Aorta (tissue), 5 donors: ENCODE results near the gene LRRC61. TPM values are rescaled to one million over a fixed set of nuclear protein-coding genes. Genes with fewer than 3 reads are reported as not detected.
"Not testable (repeated sequence)": the region's sequence is repeated elsewhere in the genome, so short reads cannot be mapped to it uniquely, and the experiment has no call there.

Experiments used
- ATAC-seq: fragments of 200-7000 bp; cut with Tn5 transposase; one replicate; pipeline ENCODE4 v1.9.1; 2022; ENCODE audit warnings: moderate library complexity; ENCODE audit not compliant: low FRiP score
- DNase-seq, 2 donors: peaks; one replicate each; pipeline ENCODE4 v3.0.0-alpha.2; 2020
- H3K27ac ChIP-seq, 2 donors: one replicate each; pipeline ENCODE4 v1.5.1; 2013; ENCODE audit warnings: low read length in 2 of 2, mild to moderate bottlenecking in 2 of 2, moderate library complexity in 2 of 2, control low read depth in 1 of 2, inconsistent platforms in 1 of 2, low read depth in 1 of 2
- H3K27me3 ChIP-seq, 2 donors: one replicate each; pipeline ENCODE4 v1.6.1; 2013; ENCODE audit warnings: control low read depth in 1 of 2, low read length in 1 of 2, mild to moderate bottlenecking in 1 of 2, moderate library complexity in 1 of 2; ENCODE audit not compliant: insufficient read depth in 2 of 2, control insufficient read depth in 1 of 2
- H3K36me3 ChIP-seq, 2 donors: one replicate each; pipeline ENCODE4 v1.6.1; 2013; ENCODE audit warnings: control low read depth in 1 of 2, low read length in 1 of 2, mild to moderate bottlenecking in 1 of 2; ENCODE audit not compliant: insufficient read depth in 2 of 2, control insufficient read depth in 1 of 2
- H3K4me1 ChIP-seq, 2 donors: one replicate each; pipeline ENCODE4 v1.6.1; 2013; ENCODE audit warnings: low read length in 2 of 2, control low read depth in 1 of 2, mild to moderate bottlenecking in 1 of 2, moderate library complexity in 1 of 2; ENCODE audit not compliant: insufficient read depth in 2 of 2, control insufficient read depth in 1 of 2
- H3K4me3 ChIP-seq, 2 donors: one replicate each; pipeline ENCODE4 v1.5.1; 2013; ENCODE audit warnings: low read length in 2 of 2, control low read depth in 1 of 2, mild to moderate bottlenecking in 1 of 2
- H3K9me3 ChIP-seq: one replicate; pipeline ENCODE4 v1.6.1; 2013; ENCODE audit warnings: mild to moderate bottlenecking, low read length; ENCODE audit not compliant: control insufficient read depth
- WGBS, 2 donors: extraction: QIAGEN DNeasy Blood & Tissue Kit; methylation state at CpG; one replicate each; pipeline ENCODE4 v1.1.7; 2013; 5-methylcytosine and 5-hydroxymethylcytosine counted together
- intact Hi-C, 2 donors: fragments of 100-400 bp; cut with DNase I; formaldehyde crosslinking; loops; one replicate each; pipeline versions ENCODE4 v1.14.2 to v1.15.0; 2022
- polyA plus RNA-seq, 2 donors: library from polyadenylated mRNA; stranded (reverse); fragments of 200-250 nt; gene quantifications; one replicate each; pipeline ENCODE4 v1.2.3, GENCODE V29; 2013
- total RNA-seq, 2 donors: library from RNA; stranded (reverse); fragmentation: NEBNext Ultra II Directional; extraction: Animal tissue kit (Norgen Biotek cat#: 25700); gene quantifications; one replicate each; pipeline ENCODE4 v1.2.1, GENCODE V29; 2021
- donor health status: healthy with polysubstance abuse.
- donor health status: Bipolar disorder and iron deficiency.
- donor health status: DM: no; HTN: no; CAD: no.
- donor health status: DM: no; HTN: no; CAD: no.
- donor health status: DM: yes; HTN: yes; CAD: no.

LRRC61 gene
- total and polyA plus RNA-seq, 4 donors = 0.15 to 2.6 (median 2.6) TPM

GRCh38 chr7:150312649-150313366, 10.3 kb upstream of the LRRC61 start:
- H3K9me3 ChIP-seq, H3K27me3 ChIP-seq, ATAC-seq, H3K4me3 ChIP-seq, H3K4me1 ChIP-seq, H3K36me3 ChIP-seq, DNase-seq, H3K27ac ChIP-seq, intact Hi-C loops: not testable (repeated sequence)
- 88 to 89% methylated on average over 7 of the region's 7 CpGs for WGBS, 2 donors

- intact Hi-C loops = no loop called here
- Histone ChIP-seq H3K9me3 (no peaks in the 10 kb centered on the region), H3K27me3 (no peaks in the 10 kb centered on the region), H3K4me3 (no peak overlapping the region), H3K4me1 (no peaks in the 10 kb centered on the region), H3K36me3 (no peaks in the 10 kb centered on the region), H3K27ac (no peak overlapping the region)
- ATAC-seq = no peak
- WGBS, 2 donors = 73 to 76% methylated on average over 3 of the region's 3 CpGs
- DNase-seq = no peak
Measured at GRCh38 chr7:150313367-150313809, 9.8 kb upstream of the LRRC61 start.

- no peaks in the 10 kb centered on the region for H3K27me3 ChIP-seq
- no peak overlapping the region for H3K27ac ChIP-seq
- intact Hi-C loops = no loop called here
- DNase-seq (no peak), ATAC-seq (no peak)
- H3K4me3 ChIP-seq = no peak overlapping the region
- WGBS, 2 donors = 89 to 92% methylated on average over 6 of the region's 6 CpGs
- H3K9me3 ChIP-seq = no peaks in the 10 kb centered on the region
- no peaks in the 10 kb centered on the region for H3K36me3 ChIP-seq
- no peaks in the 10 kb centered on the region for H3K4me1 ChIP-seq
Measured at GRCh38 chr7:150313870-150314269, 9.3 kb upstream of the LRRC61 start.

GRCh38 chr7:150314639-150315239, 8.4 kb upstream of the LRRC61 start:
- Histone ChIP-seq H3K4me1 (no peaks in the 10 kb centered on the region), H3K27ac (no peak overlapping the region), H3K4me3 (no peak overlapping the region), H3K27me3 (no peaks in the 10 kb centered on the region), H3K9me3 (no peaks in the 10 kb centered on the region), H3K36me3 (no peaks in the 10 kb centered on the region)
- intact Hi-C loops = no loop called here
- DNase-seq (no peak), ATAC-seq (no peak)
- 85 to 95% methylated on average over 5 of the region's 5 CpGs for WGBS, 2 donors

- intact Hi-C loops, ATAC-seq, H3K27ac ChIP-seq, H3K27me3 ChIP-seq, H3K36me3 ChIP-seq, H3K4me1 ChIP-seq, DNase-seq, H3K4me3 ChIP-seq, H3K9me3 ChIP-seq: not testable (repeated sequence)
- 90 to 93% methylated on average over 6 of the region's 6 CpGs for WGBS, 2 donors
Measured at GRCh38 chr7:150316987-150317386, 6.2 kb upstream of the LRRC61 start.

- DNase-seq (no peak), ATAC-seq (no peak)
- Histone ChIP-seq H3K4me1 (no peaks in the 10 kb centered on the region), H3K36me3 (no peaks in the 10 kb centered on the region), H3K9me3 (no peaks in the 10 kb centered on the region), H3K4me3 (no peak overlapping the region), H3K27me3 (no peaks in the 10 kb centered on the region), H3K27ac (no peak overlapping the region)
- 54 to 58% methylated on average over 7 of the region's 7 CpGs for WGBS, 2 donors
- intact Hi-C loops = no loop called here
Measured at GRCh38 chr7:150317748-150318444, 5.3 kb upstream of the LRRC61 start.

GRCh38 chr7:150321788-150322113, 1.4 kb upstream of the LRRC61 start:
- intact Hi-C loops = no loop called here
- Histone ChIP-seq H3K4me3 (no peak overlapping the region), H3K9me3 (no peaks in the 10 kb centered on the region), H3K36me3 (no peaks in the 10 kb centered on the region), H3K27me3 (no peaks in the 10 kb centered on the region), H3K27ac (no peak overlapping the region), H3K4me1 (no peaks in the 10 kb centered on the region)
- DNase-seq (no peak), ATAC-seq (no peak)
- WGBS, 2 donors = 96% methylated on average over 3 of the region's 3 CpGs

- Histone ChIP-seq H3K9me3 (no peaks in the 10 kb centered on the region), H3K36me3 (no peaks in the 10 kb centered on the region), H3K4me3 (peak overlapping the region in 1 of 2 donors; percentile 60), H3K27me3 (no peaks in the 10 kb centered on the region), H3K27ac (no peak overlapping the region), H3K4me1 (no peaks in the 10 kb centered on the region)
- WGBS, 2 donors = 87 to 92% methylated on average over 4 of the region's 4 CpGs
- DNase-seq = no peak
- intact Hi-C loops = no loop called here
- no peak for ATAC-seq
Measured at GRCh38 chr7:150322114-150322832, 882 bp upstream of the LRRC61 start.
